ENCODE results near the gene VPS16. TPM values are rescaled to one million over a fixed set of nuclear protein-coding genes. Genes with fewer than 3 reads are reported as not detected.
A peak's percentile ranks its signal among the peaks of the same experiment; 100 is the strongest.

The VPS16 gene
- total RNA-seq, 1 donor from 2014 or later, result 35.8 TPM

DNA sequence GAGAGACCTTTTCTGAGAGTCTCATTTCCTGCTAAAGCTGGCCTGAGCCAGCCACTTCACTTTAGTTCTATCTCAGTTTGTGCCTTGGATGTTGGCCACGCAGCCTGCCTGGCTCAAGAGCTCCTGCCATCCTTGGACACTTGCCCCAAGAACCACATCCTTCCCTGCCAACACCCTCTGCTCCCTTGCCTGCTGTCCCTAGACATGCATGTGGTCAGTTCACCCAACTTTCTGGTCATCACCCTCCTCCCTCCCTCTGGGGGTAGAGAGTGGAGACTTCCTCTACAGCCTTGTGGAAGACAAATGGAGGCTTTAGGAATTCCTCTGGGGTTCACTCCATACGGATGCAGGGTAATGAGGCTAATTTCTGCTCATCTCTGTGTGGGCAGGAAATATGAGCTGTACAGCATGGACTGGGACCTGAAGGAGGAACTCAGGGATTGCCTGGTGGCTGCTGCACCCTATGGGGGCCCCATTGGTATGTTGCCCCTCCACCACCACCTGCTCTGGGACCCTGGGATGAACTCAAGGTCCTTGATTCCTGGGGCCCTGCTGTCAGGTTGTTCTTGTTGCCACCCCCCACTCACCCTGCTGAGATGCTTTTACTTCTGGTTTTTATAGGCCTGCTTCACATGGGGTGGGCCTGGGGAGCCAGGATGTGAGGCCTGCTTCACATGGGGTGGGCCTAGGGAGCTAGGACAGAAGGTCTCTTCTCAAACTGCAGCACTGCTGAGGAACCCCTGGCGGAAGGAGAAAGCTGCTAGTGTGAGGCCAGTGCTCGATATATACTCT lies 19.0 kb downstream of the VPS16 start:
- Histone ChIP-seq H3K36me3 (peaks cover 44% of the 10 kb centered on the region), H3K27me3 (ENCODE audit: low read depth) (no peaks in the 10 kb centered on the region), H3K4me1 (no peaks in the 10 kb centered on the region), H3K4me3 (no peak overlapping the region), H3K9me3 (no peaks in the 10 kb centered on the region), H3K27ac (no peak overlapping the region)
- TF ChIP-seq CTCF (IDR thresholded peaks at IDR 0.05), result no peak
- intact Hi-C loops (cut with DNase I), result no loop called here
- ATAC-seq, result no peak
- no peak for DNase-seq

- H3K27ac ChIP-seq, result no peak overlapping the region
- ATAC-seq (no peak), DNase-seq (no peak)
- H3K9me3 ChIP-seq, result no peaks in the 10 kb centered on the region
- TF ChIP-seq CTCF (IDR thresholded peaks at IDR 0.05), result no peak
- H3K36me3 ChIP-seq, result peaks cover 67% of the 10 kb centered on the region
- H3K27me3 ChIP-seq (ENCODE audit: low read depth), result no peaks in the 10 kb centered on the region
- intact Hi-C loops (cut with DNase I), result no loop called here
- H3K4me3 ChIP-seq, result no peak overlapping the region
- no peaks in the 10 kb centered on the region for H3K4me1 ChIP-seq
Measured at GRCh38 chr20:2864626-2865025, 24.1 kb downstream of the VPS16 start.

DNA sequence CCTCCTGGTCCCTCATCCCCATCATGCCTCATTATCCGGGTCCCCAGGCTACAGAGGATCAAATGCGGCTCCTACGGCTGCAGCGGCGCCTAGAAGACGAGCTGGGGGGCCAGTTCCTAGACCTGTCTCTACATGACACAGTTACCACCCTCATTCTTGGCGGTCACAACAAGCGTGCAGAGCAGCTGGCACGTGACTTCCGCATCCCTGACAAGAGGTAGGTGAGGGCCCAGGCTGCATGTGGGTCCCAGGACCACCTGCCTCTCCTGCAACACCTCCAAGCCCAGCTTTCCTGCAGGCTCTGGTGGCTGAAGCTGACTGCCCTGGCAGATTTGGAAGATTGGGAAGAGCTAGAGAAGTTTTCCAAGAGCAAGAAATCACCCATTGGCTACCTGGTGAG lies 24.6 kb downstream of the VPS16 start:
- intact Hi-C loops (cut with DNase I), result no loop called here
- no peak overlapping the region for H3K27ac ChIP-seq
- ATAC-seq (no peak), DNase-seq (no peak)
- no peak for TF ChIP-seq CTCF (IDR thresholded peaks at IDR 0.05)
- H3K36me3 ChIP-seq, result peaks cover 67% of the 10 kb centered on the region
- H3K9me3 ChIP-seq, result no peaks in the 10 kb centered on the region
- H3K27me3 ChIP-seq (ENCODE audit: low read depth), result no peaks in the 10 kb centered on the region
- no peak overlapping the region for H3K4me3 ChIP-seq
- H3K4me1 ChIP-seq, result no peaks in the 10 kb centered on the region

DNA sequence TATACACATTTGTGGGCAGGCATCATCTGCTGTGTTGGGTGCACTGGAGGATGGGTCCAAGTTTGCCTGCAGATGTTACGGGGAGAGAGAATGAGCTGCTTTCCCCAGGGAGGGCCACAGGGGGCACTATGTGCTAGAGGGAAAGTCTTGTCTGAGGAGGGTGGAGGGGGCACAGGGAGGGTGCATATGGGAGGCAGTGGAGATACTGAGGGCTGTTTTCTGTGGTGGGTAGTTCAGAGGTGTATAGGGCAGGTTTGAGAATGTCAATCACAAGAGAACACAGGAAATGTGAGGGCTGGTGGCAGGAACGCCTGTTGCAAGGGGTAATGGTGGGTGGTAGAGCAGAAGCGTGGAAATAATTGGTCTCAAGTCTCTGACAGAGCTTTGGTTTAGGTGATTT lies 25.1 kb downstream of the VPS16 start:
- peak in 1 of 2 donors; percentile 31 for ATAC-seq
- Histone ChIP-seq H3K27me3 (ENCODE audit: low read depth) (no peaks in the 10 kb centered on the region), H3K36me3 (peaks cover 62% of the 10 kb centered on the region), H3K27ac (no peak overlapping the region), H3K4me1 (peaks cover 4% of the 10 kb centered on the region), H3K4me3 (no peak overlapping the region), H3K9me3 (no peaks in the 10 kb centered on the region)
- intact Hi-C loops (cut with DNase I), result no loop called here
- TF ChIP-seq CTCF (IDR thresholded peaks at IDR 0.05), result no peak
- DNase-seq, result no peak

GRCh38 chr20:2866236-2866635 lies 25.7 kb downstream of the VPS16 start:
- DNase-seq (no peak), ATAC-seq (peak in 1 of 2 donors; percentile 13)

More at GRCh38 chr20:2866236-2866635, 25.7 kb downstream of the VPS16 start:
- no peak for TF ChIP-seq CTCF (IDR thresholded peaks at IDR 0.05)
- Histone ChIP-seq H3K9me3 (no peaks in the 10 kb centered on the region), H3K4me1 (peaks cover 10% of the 10 kb centered on the region), H3K4me3 (no peak overlapping the region), H3K27ac (no peak overlapping the region), H3K27me3 (ENCODE audit: low read depth) (no peaks in the 10 kb centered on the region), H3K36me3 (peaks cover 56% of the 10 kb centered on the region)
- intact Hi-C loops (cut with DNase I), result no loop called here

Data from lower lobe of right lung (tissue), 2 donors.